Kidney capillary endothelial cell (primary cell): ENCODE results near the gene TMEM86A.

Experiments
- DNase-seq: peaks from one replicate; pipeline ENCODE4 v3.0.0-alpha.2; 2018; ENCODE audit warnings: low spot score

Gene TMEM86A

GRCh38 chr11:18726040-18726439 lies 27.5 kb downstream of the TMEM86A start, which contains the start of gene IGSF22:
TSS of gene IGSF22 (minus strand) at chr11:18726188. CDS start at chr11:18724236, 1,952 bp downstream.
- DNase-seq, result no peak

GRCh38 chr11:18727479-18728236 lies 29.1 kb downstream of the TMEM86A start:
- DNase-seq, result no peak

GRCh38 chr11:18728658-18729057 lies 30.1 kb downstream of the TMEM86A start:
- DNase-seq, result no peak

GRCh38 chr11:18729426-18729825 lies 30.8 kb downstream of the TMEM86A start:
- no peak for DNase-seq

- DNase-seq, result no peak
Measured at GRCh38 chr11:18730020-18730419, 31.4 kb downstream of the TMEM86A start.

GRCh38 chr11:18731441-18731840 lies 32.9 kb downstream of the TMEM86A start:
- DNase-seq, result no peak

GRCh38 chr11:18731949-18732821 lies 33.6 kb downstream of the TMEM86A start:
- peak; percentile 47 for DNase-seq

- no peak for DNase-seq
Measured at GRCh38 chr11:18733202-18733601, 34.6 kb downstream of the TMEM86A start.

GRCh38 chr11:18736590-18737148 lies 38.1 kb downstream of the TMEM86A start:
- no peak for DNase-seq

GRCh38 chr11:18737642-18738041 lies 39.1 kb downstream of the TMEM86A start:
- no peak for DNase-seq

GRCh38 chr11:18739685-18740084 lies 41.1 kb downstream of the TMEM86A start:
- no peak for DNase-seq

- no peak for DNase-seq
Measured at GRCh38 chr11:18741783-18742182, 43.2 kb downstream of the TMEM86A start.

- no peak for DNase-seq
Measured at GRCh38 chr11:18743365-18743764, 44.8 kb downstream of the TMEM86A start.

GRCh38 chr11:18743900-18744514 lies 45.4 kb downstream of the TMEM86A start:
- DNase-seq, result no peak

- DNase-seq, result no peak
Measured at GRCh38 chr11:18745251-18745650, 46.7 kb downstream of the TMEM86A start.

GRCh38 chr11:18748766-18749365 lies 50.3 kb downstream of the TMEM86A start:
- no peak for DNase-seq

GRCh38 chr11:18749681-18750319 lies 51.2 kb downstream of the TMEM86A start:
- peak; percentile 76 for DNase-seq

GRCh38 chr11:18750944-18751343 lies 52.4 kb downstream of the TMEM86A start:
- no peak for DNase-seq

GRCh38 chr11:18752502-18752901 lies 53.9 kb downstream of the TMEM86A start:
- no peak for DNase-seq

- no peak for DNase-seq
Measured at GRCh38 chr11:18754308-18754707, 55.7 kb downstream of the TMEM86A start.
